ENCODE results near the gene TMEM141.
"Not testable (repeated sequence)": the region's sequence is repeated elsewhere in the genome, so short reads cannot be mapped to it uniquely, and the experiment has no call there.

TMEM141 gene

GRCh38 chr9:136750526-136750925 is 40.6 kb upstream of the TMEM141 start:
- TF ChIP-seq CTCF (IDR thresholded peaks at IDR 0.05; ENCODE audit: low read length, missing control alignments), result no peak
- DNase-seq (ENCODE audit: low read depth), result no peak
- no peak overlapping the region for H3K4me3 ChIP-seq (replicated peaks; ENCODE audit: low read depth, low read length)

- no peak for DNase-seq (ENCODE audit: low read depth)
- H3K4me3 ChIP-seq (replicated peaks; ENCODE audit: low read depth, low read length), result no peak overlapping the region
- TF ChIP-seq CTCF (IDR thresholded peaks at IDR 0.05; ENCODE audit: low read length, missing control alignments), result no peak
Measured at GRCh38 chr9:136751244-136751643, 39.9 kb upstream of the TMEM141 start.

- H3K4me3 ChIP-seq (replicated peaks; ENCODE audit: low read depth, low read length), result no peak overlapping the region
- DNase-seq (ENCODE audit: low read depth), result no peak
- no peak for TF ChIP-seq CTCF (IDR thresholded peaks at IDR 0.05; ENCODE audit: low read length, missing control alignments)
Measured at GRCh38 chr9:136751814-136752213, 39.3 kb upstream of the TMEM141 start.

GRCh38 chr9:136753371-136754058 is 37.6 kb upstream of the TMEM141 start:
- H3K4me3 ChIP-seq (replicated peaks; ENCODE audit: low read depth, low read length), result no peak overlapping the region
- no peak for TF ChIP-seq CTCF (IDR thresholded peaks at IDR 0.05; ENCODE audit: low read length, missing control alignments)
- no peak for DNase-seq (ENCODE audit: low read depth)

- H3K4me3 ChIP-seq (replicated peaks; ENCODE audit: low read depth, low read length), result no peak overlapping the region
- no peak for TF ChIP-seq CTCF (IDR thresholded peaks at IDR 0.05; ENCODE audit: low read length, missing control alignments)
- no peak for DNase-seq (ENCODE audit: low read depth)
Measured at GRCh38 chr9:136754059-136754572, 37.0 kb upstream of the TMEM141 start.

- TF ChIP-seq CTCF (IDR thresholded peaks at IDR 0.05; ENCODE audit: low read length, missing control alignments), result no peak
- no peak for DNase-seq (ENCODE audit: low read depth)
- H3K4me3 ChIP-seq (replicated peaks; ENCODE audit: low read depth, low read length), result no peak overlapping the region
Measured at GRCh38 chr9:136754626-136755301, 36.4 kb upstream of the TMEM141 start.

GRCh38 chr9:136755302-136756133 is 35.6 kb upstream of the TMEM141 start:
- H3K4me3 ChIP-seq (replicated peaks; ENCODE audit: low read depth, low read length); DNase-seq (ENCODE audit: low read depth): not testable (repeated sequence)
